Measurements from ENCODE around the gene IL1RN. TPM values are rescaled to one million over a fixed set of nuclear protein-coding genes. Genes with fewer than 3 reads are reported as not detected.

Gene IL1RN
- total and polyA plus RNA-seq, 2 of the 13 experiments (the other 11 are each of a cell fraction or from before 2014, with no cell fraction given) = 21.2 to 101 TPM

DNA sequence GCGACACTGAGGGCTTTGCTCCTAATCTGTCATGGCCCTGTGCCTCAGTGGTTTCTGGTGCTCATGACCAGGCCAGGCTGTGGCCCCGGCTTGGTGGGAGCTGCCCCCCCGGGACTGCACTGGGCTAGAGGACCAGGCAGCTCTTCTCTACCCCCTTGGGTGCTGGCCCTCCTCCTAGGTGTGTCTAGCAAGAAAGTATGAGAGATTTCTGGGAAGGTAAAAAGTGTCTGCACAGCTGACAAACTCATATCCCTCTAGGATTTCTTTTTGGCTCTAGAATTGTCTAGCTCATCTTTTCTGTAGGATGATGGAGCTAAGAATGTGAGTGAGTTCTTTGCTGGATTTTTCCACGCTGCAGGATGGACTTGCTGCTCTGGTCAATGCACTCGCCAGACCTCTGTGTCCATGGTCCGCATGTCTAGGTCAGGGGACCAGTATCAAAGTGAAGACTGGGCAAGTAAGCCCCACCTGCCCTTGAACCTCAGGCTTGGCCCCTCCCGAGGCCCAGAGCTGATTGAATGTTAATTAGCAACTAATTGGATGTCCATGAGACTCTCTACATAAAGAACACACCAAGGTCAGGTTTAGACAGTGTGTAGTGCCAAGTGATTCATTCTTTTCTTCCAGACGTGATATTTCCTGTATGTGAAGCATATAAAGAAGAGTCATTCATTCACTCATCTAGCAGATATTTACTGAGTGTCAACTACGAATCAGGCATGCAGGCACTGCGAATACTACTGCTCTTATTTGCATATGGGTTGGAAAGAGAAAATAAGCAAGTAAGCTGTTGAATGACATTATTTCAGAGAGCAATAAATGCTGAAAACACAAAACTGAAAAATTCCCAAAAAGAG lies 30.7 kb downstream of the IL1RN start (continued):
- TF ChIP-seq ZNF225 (CRISPR knock-in tag; IDR thresholded peaks at IDR 0.05) (0 out of 2 replicates have a peak, but pooled peaks have one; percentile 12), TEAD3 (CRISPR knock-in tag; optimal IDR thresholded peaks at IDR 0.05; ENCODE audit: borderline replicate concordance) (no peak), ZNF224 (CRISPR knock-in tag; IDR thresholded peaks at IDR 0.05) (no peak), ZFAT (CRISPR knock-in tag; conservative IDR thresholded peaks at IDR 0.05) (no peak), ZNF136 (CRISPR knock-in tag; IDR thresholded peaks at IDR 0.05; ENCODE audit: low read depth) (no peak), TARDBP (CRISPR knock-in tag; IDR thresholded peaks at IDR 0.05) (0 out of 2 replicates have a peak, but pooled peaks have one; percentile 26), NRL (CRISPR knock-in tag; IDR thresholded peaks at IDR 0.05; ENCODE audit: borderline replicate concordance) (peak; percentile 76; the same call in 1 of the 2 replicates), CCDC6 (CRISPR knock-in tag; IDR thresholded peaks at IDR 0.05) (no peak; the same call in 1 of the 2 replicates), ARID2 (CRISPR knock-in tag; IDR thresholded peaks at IDR 0.05; ENCODE audit: borderline replicate concordance) (peak; percentile 56; the same call in 1 of the 2 replicates), RBM39 (IDR thresholded peaks at IDR 0.05; ENCODE audit: low read depth, low read length, poor library complexity, severe bottlenecking) (no peak)
- TF ChIP-seq, protein P1, sequence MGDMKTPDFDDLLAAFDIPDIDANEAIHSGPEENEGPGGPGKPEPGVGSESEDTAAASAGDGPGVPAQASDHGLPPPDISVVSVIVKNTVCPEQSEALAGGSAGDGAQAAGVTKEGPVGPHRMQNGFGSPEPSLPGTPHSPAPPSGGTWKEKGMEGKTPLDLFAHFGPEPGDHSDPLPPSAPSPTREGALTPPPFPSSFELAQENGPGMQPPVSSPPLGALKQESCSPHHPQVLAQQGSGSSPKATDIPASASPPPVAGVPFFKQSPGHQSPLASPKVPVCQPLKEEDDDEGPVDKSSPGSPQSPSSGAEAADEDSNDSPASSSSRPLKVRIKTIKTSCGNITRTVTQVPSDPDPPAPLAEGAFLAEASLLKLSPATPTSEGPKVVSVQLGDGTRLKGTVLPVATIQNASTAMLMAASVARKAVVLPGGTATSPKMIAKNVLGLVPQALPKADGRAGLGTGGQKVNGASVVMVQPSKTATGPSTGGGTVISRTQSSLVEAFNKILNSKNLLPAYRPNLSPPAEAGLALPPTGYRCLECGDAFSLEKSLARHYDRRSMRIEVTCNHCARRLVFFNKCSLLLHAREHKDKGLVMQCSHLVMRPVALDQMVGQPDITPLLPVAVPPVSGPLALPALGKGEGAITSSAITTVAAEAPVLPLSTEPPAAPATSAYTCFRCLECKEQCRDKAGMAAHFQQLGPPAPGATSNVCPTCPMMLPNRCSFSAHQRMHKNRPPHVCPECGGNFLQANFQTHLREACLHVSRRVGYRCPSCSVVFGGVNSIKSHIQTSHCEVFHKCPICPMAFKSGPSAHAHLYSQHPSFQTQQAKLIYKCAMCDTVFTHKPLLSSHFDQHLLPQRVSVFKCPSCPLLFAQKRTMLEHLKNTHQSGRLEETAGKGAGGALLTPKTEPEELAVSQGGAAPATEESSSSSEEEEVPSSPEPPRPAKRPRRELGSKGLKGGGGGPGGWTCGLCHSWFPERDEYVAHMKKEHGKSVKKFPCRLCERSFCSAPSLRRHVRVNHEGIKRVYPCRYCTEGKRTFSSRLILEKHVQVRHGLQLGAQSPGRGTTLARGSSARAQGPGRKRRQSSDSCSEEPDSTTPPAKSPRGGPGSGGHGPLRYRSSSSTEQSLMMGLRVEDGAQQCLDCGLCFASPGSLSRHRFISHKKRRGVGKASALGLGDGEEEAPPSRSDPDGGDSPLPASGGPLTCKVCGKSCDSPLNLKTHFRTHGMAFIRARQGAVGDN (CRISPR knock-in tag; IDR thresholded peaks at IDR 0.05) = no peak
- TF ChIP-seq, protein P2, sequence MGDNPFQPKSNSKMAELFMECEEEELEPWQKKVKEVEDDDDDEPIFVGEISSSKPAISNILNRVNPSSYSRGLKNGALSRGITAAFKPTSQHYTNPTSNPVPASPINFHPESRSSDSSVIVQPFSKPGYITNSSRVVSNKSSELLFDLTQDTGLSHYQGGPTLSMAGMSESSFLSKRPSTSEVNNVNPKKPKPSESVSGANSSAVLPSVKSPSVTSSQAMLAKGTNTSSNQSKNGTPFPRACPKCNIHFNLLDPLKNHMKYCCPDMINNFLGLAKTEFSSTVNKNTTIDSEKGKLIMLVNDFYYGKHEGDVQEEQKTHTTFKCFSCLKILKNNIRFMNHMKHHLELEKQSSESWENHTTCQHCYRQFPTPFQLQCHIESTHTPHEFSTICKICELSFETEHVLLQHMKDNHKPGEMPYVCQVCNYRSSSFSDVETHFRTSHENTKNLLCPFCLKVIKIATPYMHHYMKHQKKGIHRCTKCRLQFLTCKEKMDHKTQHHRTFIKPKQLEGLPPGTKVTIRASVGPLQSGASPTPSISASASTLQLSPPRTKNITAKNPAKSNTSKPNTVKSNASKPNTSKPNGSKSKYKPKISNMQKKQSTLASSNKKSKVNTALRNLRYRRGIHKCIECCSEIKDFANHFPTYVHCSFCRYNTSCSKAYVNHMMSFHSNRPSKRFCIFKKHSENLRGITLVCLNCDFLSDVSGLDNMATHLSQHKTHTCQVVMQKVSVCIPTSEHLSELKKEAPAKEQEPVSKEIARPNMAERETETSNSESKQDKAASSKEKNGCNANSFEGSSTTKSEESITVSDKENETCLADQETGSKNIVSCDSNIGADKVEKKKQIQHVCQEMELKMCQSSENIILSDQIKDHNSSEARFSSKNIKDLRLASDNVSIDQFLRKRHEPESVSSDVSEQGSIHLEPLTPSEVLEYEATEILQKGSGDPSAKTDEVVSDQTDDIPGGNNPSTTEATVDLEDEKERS (CRISPR knock-in tag; IDR thresholded peaks at IDR 0.05) = 0 out of 2 replicates have a peak, but pooled peaks have one; percentile 24
- TF ChIP-seq, protein P3, sequence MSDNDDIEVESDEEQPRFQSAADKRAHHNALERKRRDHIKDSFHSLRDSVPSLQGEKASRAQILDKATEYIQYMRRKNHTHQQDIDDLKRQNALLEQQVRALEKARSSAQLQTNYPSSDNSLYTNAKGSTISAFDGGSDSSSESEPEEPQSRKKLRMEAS (IDR thresholded peaks at IDR 0.05) = 0 out of 2 replicates have a peak, but pooled peaks have one; percentile 23
